Measurements from ENCODE around the gene NCAM2. TPM values are rescaled to one million over a fixed set of nuclear protein-coding genes. Genes with fewer than 3 reads are reported as not detected.

NCAM2 gene
- polyA plus RNA-seq, 1 donor: 9.9 TPM

GRCh38 chr21:21028275-21028820 is 30.1 kb downstream of the NCAM2 start:
- no peak for DNase-seq

DNA sequence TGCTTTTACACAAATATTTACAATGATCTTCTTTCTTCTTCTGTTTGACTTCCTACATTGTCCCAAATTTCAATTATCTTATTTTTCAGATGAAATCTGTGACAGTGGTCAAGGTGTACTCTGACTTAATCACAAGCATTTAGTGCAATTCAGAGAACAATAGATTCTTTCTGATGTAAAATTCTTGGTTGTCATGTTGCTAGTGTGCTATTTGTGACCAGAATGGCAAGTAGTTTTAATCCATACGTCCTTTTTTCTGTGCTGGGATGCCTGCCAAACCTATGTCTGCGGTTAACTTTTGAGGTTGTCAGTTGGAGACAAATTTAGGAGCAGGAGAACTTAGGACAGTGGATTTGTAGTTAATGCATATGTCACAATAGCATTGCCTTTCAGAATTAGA is 31.0 kb downstream of the NCAM2 start:
- DNase-seq: no peak

DNA sequence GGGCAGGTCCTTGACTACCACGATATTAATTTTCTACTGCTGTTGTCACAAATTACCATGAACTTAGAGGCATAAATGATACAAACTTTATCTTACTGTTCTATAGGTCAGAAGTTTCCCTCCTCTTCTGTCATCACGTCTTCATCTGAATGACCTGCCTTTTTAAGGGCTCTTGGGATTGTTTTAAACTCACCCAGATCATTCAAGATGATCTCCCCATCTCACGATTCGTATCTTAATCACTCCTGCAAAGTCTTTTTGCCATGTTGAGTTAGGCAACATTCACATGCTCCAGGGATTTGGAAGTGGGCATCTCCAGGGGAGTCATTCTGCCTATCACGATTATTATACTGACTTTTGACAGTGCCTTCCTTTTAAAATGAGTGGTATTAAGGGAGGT is 32.1 kb downstream of the NCAM2 start:
- no peak for DNase-seq

DNA sequence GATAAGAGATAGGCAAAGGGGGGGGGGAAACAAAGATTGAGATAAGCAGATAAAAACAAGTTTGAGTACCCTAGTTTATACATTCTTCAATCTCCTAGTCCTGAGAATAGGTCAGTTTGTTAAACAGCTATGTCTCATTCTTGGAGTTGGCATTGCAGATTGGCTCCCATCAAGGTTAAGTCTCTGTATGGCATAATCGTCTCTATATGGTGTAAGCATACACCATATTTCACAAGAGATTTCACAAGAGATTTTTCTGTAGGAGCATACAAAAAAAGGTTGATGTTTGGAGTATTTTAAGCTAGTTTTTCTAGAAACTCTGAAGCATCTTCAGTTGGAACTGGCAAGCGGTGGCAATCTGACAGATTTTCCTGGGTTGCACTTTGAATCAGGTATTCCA is 35.8 kb downstream of the NCAM2 start:
- no peak for DNase-seq

GRCh38 chr21:21039624-21040170 is 41.5 kb downstream of the NCAM2 start:
- no peak for DNase-seq

DNA sequence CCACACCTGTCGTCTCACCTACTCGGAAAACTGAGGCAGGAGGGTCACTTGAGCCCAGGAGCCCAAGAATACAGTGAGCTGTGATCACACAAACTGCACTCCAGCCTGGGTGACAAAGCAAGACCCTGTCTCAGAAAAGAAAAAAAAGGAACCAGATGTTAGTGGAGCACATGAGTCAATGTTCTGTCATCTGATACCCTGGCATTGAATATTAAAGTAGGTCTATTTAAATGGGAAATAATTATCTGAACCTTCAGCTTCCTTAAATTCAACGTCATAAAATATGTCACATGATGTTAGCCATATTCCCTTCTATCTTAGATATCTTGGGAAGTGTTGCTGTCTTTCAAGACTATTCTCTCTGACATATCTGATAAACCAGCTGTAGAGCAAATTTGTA is 47.3 kb downstream of the NCAM2 start:
- DNase-seq: no peak

DNA sequence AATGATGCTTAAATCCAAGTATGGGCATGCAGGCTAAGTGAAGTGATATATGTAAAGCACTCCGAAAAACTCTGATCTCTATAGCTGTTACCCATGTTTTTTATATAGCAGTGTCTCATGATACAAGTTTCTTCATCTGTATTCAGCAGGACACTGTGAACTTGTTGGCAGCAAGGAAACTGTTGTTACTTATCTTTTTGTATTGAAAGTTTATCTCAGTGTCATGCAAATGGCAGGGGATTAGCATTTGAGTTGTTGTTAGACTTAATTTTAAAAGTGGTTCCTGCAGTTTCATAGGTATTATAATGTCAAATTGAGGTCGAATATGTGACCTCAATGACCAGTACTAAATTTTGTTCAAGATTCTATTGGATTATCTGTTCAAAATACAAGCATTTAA is 47.9 kb downstream of the NCAM2 start:
- DNase-seq: no peak

DNA sequence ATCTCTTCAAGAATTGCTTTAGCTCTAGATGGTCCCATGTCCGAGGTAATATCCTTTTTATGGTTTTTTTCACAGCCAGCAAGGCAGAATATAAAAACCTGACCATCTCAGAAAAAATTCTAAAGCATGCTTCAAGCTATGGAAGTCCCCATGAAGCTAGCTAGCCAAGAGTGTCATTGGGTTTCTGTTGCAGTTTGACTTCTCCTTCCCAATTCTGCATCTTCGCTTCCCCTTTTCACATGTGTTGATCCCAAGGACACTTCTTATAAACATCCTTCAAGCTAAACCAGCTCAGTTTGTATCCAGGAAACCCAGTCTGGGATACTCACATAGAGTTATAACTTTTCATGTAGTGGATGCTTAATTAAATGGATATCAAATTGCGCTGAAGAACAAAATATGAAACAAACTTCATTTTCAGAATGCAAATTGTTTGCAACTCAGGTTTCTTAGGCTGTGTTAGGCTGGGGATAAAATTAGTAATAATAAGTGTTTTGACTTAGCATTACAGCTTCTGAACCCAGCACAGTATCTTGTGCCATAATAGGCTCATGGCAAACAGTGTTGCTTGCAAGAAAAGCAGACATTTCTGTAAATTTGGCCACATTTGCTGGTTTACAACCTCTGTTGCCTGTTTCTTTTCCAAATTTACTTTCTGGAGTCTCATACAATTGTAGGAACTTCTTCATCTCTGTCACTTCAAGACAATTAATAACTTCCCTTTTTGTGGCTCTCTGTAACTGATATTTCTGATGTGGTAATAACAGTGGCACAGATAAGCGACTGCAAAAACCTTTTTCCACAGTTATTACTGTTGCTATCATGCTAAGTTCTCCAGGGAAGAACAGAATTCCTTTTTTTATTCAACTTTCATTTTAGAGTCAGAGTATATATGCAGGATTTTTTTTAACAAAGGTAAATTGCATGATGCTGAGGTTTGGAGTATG is 53.2 kb downstream of the NCAM2 start:
- DNase-seq: no peak

DNA sequence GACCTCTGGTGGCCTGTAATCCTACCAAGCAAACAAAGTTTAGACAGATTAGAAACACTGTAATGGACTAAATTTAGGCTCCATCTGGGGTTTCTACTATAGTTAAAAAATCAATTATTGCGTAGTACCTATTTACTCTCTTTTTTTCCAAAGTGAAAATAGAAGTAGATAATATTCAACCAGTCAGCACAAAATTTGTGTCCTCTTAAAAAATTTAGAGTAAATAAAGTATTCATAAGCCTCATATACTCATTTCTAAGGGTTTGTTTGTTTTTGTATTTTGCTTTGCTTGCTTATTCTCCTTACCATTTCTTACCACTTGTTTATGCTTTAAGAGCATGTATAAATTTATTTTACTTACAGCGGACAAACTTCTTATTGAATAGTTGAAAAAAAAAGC is 54.5 kb downstream of the NCAM2 start:
- no peak for DNase-seq

GRCh38 chr21:21057349-21058062 is 59.3 kb downstream of the NCAM2 start:
- no peak for DNase-seq

DNA sequence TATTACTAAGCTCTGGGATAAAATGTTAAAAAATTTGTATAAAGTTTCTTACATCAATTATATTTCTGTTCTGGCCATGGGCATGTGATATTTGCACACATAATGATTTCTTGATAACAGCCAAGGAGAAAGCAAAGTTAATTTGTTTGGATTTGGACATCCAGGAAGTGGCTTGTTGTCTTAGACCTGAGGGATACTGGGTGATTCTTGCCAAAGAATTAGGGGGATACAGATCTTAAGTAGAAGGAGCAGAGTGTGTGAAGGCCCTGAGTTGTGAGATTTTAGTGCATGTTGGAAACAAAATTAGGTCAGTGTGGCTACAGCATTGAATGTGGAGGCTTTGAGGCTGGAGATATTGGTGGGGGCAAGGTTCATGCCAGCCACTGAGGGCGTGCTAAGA is 65.6 kb downstream of the NCAM2 start:
- DNase-seq: no peak

GRCh38 chr21:21064353-21064752 is 66.1 kb downstream of the NCAM2 start:
- DNase-seq: no peak

DNA sequence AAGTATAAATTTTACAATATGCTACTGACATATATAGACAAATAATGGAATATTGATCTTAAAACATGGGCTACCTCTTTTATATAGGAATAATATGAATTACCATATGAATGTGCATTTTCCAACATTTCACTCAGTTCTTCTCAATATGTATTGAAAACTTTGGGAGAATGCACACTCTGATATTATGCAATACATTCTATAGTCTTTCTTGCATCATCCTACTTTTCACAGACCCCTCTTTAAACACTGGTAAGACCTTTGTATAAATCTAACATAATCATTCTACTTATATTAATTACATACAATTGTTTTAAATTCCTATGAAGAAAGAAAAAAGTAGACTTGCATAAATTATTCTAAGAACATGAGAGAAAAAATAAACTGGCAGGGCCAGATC is 69.2 kb downstream of the NCAM2 start:
- DNase-seq: no peak

- no peak for DNase-seq
Observed at GRCh38 chr21:21074305-21074704, 76.1 kb downstream of the NCAM2 start.

- DNase-seq: no peak
Observed at GRCh38 chr21:21076051-21076450, 77.8 kb downstream of the NCAM2 start.

DNA sequence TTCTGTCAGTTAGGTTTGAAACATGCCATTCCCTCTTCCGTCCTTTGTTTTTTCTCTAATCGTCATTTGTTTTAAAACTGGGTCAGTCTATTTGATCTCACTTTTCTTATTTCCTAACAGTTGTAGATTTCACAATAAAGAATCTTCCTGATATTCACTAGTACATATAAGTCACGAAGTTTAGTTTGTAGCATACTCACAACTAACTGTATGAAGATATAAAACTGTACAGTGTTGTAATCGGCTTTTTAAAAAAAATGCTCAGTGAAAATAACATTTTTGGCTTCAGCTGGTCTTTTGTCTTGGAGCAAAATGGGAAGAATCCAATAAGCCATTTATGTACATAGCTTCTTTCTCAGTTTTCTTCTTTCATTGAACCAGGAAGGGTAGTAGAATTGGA is 78.3 kb downstream of the NCAM2 start:
- no peak for DNase-seq

- DNase-seq: no peak
Observed at GRCh38 chr21:21079646-21080045, 81.4 kb downstream of the NCAM2 start.

- no peak for DNase-seq
Observed at GRCh38 chr21:21084179-21084578, 86.0 kb downstream of the NCAM2 start.

DNA sequence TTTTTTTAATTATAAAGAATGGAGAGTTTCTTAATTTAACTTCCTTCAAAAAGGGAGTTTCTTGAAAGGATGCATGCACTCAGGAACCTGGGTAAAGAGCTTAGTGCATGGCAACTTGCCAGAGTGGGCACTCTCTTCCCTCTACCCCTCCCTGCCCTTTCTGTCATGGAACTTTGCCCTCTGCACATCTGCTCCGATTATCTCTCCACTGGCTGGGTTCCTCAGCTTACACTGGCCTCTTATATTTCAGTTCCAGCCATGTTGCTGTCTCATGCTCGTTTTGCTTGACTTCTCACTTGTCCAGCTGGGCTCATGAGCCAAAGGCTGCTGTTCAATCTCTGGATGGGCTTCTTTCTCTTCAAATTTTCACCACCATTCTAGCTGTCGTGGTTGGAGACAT is 87.0 kb downstream of the NCAM2 start:
- no peak for DNase-seq

DNA sequence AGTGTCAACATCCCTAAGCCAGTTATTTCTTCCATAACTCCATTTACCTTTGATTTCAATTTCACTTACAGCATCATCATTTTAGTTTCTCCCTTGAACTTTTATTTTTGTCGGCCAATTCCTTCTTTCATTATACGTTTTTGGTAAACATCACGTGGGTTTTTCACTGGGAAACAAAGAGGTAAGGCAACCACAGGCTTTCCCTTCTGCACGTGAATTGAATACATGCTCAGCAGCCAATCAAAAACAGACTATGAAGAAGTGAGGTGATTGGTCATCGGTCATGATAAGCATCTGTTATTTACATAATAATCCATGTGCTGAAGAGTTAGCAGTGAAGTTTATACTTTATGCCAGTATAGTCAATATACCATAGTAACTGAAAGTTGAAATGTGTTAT is 98.7 kb downstream of the NCAM2 start:
- DNase-seq: no peak

DNA sequence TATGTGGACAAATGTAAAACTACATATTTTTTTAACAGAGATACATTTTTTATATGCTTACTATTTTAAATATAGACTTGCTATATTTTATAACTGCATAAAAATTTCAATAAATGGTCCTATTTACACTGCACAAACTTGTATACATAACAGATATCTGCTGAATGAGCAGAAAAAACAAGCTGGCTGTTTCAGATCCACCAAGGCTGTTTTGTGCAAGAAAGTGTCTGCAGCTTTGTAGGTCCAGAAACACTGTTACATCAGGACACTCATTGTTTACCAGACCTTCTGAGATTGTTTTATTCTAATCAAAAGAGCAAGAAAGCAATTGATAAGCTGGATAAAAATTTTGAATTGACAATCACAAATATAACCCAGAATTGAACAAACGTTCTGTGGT is 99.3 kb downstream of the NCAM2 start:
- no peak for DNase-seq

DNA sequence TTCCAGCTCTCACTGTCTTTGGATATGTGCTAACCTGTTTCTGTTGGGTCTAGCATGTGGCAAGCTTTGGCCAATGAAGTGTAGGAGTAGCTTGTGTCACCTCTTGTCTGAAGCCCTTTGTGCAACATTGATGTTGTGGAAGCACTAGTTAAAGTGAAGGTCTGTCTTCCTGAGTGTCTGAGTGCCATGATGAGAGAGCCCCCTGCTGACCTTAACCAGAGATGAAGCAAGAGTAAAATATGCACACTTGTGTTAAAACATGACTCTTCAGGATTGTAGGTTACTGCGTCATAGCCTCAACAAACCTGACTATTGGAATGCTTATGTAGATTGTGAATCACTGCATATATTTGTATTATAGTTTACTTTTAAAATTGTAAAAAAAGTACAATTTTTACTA is 103.7 kb downstream of the NCAM2 start:
- no peak for DNase-seq

DNA sequence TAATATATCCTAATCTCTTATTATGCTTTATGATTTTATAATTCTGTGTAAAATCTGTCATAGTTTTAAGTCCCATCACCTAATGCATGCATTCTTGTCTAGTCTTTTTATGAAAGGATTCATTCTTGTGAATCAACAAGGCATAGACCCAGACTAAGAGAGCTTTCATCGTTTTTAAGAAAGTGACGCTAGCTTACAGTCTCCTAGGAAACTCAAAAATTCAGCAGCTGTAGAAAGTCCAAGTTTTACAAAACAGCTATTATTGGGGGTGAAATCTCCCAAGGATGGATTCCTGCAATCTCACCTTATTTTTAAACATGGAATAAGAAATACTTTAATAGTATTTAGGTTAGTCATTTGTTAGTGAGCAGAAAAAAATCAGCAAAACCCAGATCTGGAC is 104.7 kb downstream of the NCAM2 start:
- no peak for DNase-seq
